Astrocyte (in vitro differentiated cells and primary cell): ENCODE data around the gene ANAPC15.

Source experiments
- EZH2 ChIP-seq: IDR thresholded peaks from 2 replicates; pipeline ENCODE4 v1.6.1; 2012; ENCODE audit warnings: mild to moderate bottlenecking, low read length, inconsistent platforms; ENCODE audit not compliant: insufficient read depth
- TF ChIP-seq, protein P1 (sequence below): IDR thresholded peaks from 2 replicates; pipeline ENCODE4 v1.5.1; 2011; ENCODE audit warnings: low read depth, mild to moderate bottlenecking, inconsistent platforms, low read length, moderate library complexity; ENCODE audit not compliant: insufficient read depth

DNA sequence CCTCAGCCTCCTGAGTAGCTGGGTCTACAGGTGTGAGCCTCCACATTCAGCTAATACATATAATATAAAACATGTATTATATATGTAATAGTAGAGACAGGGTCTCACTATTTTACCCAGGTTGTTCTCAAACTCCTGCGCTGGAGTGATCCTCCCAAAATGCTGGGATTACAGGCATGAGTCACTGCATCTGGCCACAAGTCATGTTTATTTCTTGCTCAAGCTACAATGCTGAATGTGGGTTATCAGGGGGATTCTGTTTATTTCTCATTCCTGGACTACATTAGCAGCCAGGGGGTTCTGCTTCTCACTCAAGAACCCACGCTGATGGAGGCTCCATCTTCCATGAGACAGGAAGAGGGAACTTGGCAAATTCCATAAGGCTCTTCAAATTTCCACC is 47.8 kb upstream of the ANAPC15 start:
- TF ChIP-seq, protein P1, sequence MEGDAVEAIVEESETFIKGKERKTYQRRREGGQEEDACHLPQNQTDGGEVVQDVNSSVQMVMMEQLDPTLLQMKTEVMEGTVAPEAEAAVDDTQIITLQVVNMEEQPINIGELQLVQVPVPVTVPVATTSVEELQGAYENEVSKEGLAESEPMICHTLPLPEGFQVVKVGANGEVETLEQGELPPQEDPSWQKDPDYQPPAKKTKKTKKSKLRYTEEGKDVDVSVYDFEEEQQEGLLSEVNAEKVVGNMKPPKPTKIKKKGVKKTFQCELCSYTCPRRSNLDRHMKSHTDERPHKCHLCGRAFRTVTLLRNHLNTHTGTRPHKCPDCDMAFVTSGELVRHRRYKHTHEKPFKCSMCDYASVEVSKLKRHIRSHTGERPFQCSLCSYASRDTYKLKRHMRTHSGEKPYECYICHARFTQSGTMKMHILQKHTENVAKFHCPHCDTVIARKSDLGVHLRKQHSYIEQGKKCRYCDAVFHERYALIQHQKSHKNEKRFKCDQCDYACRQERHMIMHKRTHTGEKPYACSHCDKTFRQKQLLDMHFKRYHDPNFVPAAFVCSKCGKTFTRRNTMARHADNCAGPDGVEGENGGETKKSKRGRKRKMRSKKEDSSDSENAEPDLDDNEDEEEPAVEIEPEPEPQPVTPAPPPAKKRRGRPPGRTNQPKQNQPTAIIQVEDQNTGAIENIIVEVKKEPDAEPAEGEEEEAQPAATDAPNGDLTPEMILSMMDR: no peak
- TF ChIP-seq EZH2: no peak
